Adrenal gland (tissue), 12 donors: Measurements from ENCODE around the gene CMTM6. TPM values are rescaled to one million over a fixed set of nuclear protein-coding genes. Genes with fewer than 3 reads are reported as not detected.

Experiments used
- DNase-seq, 7 donors: peaks; one replicate each; pipeline ENCODE4 v3.0.0-alpha.2; 2019 to 2020
- H3K27ac ChIP-seq, 5 donors: fragments of 200-600 bp; sonication (generic) in 4 of 5; 1 replicate in 3 of 5; 2 replicates in 2 of 5; pipeline versions ENCODE4 v1.5.1 to v1.8.0; 2016 to 2020; ENCODE audit warnings: mild to moderate bottlenecking in 1 of 5
- H3K27me3 ChIP-seq: fragments of 200-600 bp; 2 replicates; pipeline ENCODE4 v1.8.0; 2021
- H3K36me3 ChIP-seq, 2 donors: fragments of 200-600 bp; replicated peaks in 1 of 2; 1 replicate in 1 of 2; 2 replicates in 1 of 2; pipeline versions ENCODE4 v1.5.1 to v1.8.0; 2018 to 2022
- H3K4me1 ChIP-seq, 2 donors: fragments of 200-600 bp; replicated peaks in 1 of 2; 1 replicate in 1 of 2; 2 replicates in 1 of 2; pipeline versions ENCODE4 v1.5.1 to v1.8.0; 2018 to 2021
- H3K4me3 ChIP-seq, 4 donors: fragments of 200-600 bp; sonication (generic) in 3 of 4; one replicate each; pipeline ENCODE4 v1.5.1; 2016 to 2018
- H3K9me3 ChIP-seq, 3 donors: fragments of 200-600 bp; sonication (generic) in 1 of 3; replicated peaks in 1 of 3; 1 replicate in 2 of 3; 2 replicates in 1 of 3; pipeline versions ENCODE4 v1.5.1 to v1.8.0; 2016 to 2021
- POLR2A ChIP-seq, 2 donors: fragments of 450-650 bp; IDR thresholded peaks; one replicate each; pipeline ENCODE4 v1.6.1; 2017; ENCODE audit warnings: antibody characterized with exemption in 2 of 2, mild to moderate bottlenecking in 2 of 2, moderate library complexity in 1 of 2
- WGBS, 4 donors: extraction: QIAGEN DNeasy Blood & Tissue Kit in 2 of 4; methylation state at CpG; one replicate each; pipeline versions ENCODE4 v1.1.5 to v1.1.7; 2013 to 2017; 5-methylcytosine and 5-hydroxymethylcytosine counted together
- intact Hi-C, 2 donors: fragments of 100-400 bp; cut with DNase I; formaldehyde crosslinking; loops; one replicate each; pipeline versions ENCODE4 v1.14.1 to v1.15.0; 2022 to 2023
- microRNA-seq, 3 donors: library from miRNA; unstranded; fragments of <30 nt; microRNA quantifications; one replicate each; pipeline ENCODE4, GENCODE V29; 2017 to 2020
- polyA plus RNA-seq, 3 donors: library from polyadenylated mRNA; stranded (reverse); fragments of 200-250 nt in 2 of 3; fragments of 350-450 nt in 1 of 3; fragmentation: Illumina TruSeq in 1 of 3; extraction: RNeasy Lipid Tissue Mini Kit (QIAGEN cat#74804) in 1 of 3; gene quantifications; one replicate each; pipeline ENCODE4 v1.2.3, GENCODE V29; 2013 to 2014
- small RNA-seq, 2 donors: library from RNA; depleted of rRNA; stranded (forward); fragments of <200 nt; gene quantifications; one replicate each; pipeline ENCODE3, GENCODE V24; 2016
- total RNA-seq, 9 donors: library from RNA; depleted of rRNA in 4 of 9; stranded (reverse); fragments of >200 nt in 4 of 9; fragments of 120-200 nt in 1 of 9; fragmentation: NEBNext Ultra II Directional in 1 of 9; extraction: Animal tissue kit (Norgen Biotek cat#: 25700) in 1 of 9; gene quantifications; one replicate each; pipeline versions ENCODE4 v1.1.0 to v1.2.4, GENCODE V29; 2013 to 2023
- TF ChIP-seq, protein P1 (sequence below), 6 experiments: fragments of 450-650 bp in 4 of 6; fragments of 200-600 bp in 2 of 6; sonication (generic) in 1 of 6; IDR thresholded peaks; 1 replicate in 5 of 6; 2 replicates in 1 of 6; pipeline versions ENCODE4 v1.5.1 to v1.8.0; 2016 to 2021; ENCODE audit warnings: antibody characterized with exemption in 6 of 6, mild to moderate bottlenecking in 2 of 6, moderate library complexity in 1 of 6
- donor health status: healthy with polysubstance abuse.
- donor health status: Bipolar disorder and iron deficiency.
- donor health status: DM: yes; HTN: yes; CAD: no.
- donor health status: DM: no; HTN: no; CAD: no.
- donor health status: DM: no; HTN: no; CAD: no.
- donor health status: DM: yes; HTN: yes; CAD: no.

Gene CMTM6
- total and polyA plus RNA-seq, 12 donors = 13.5 to 62.5 (median 42.4) TPM

- Histone ChIP-seq H3K27me3 (no peaks in the 10 kb centered on the region), H3K9me3 (no peaks in the 10 kb centered on the region), H3K36me3 (no peaks in the 10 kb centered on the region), H3K4me3 (no peak overlapping the region), H3K27ac (peak overlapping the region in 1 of 5 donors; percentile 23), H3K4me1 (peaks cover 0 to 3% of the 10 kb centered on the region in 2 donors)
- DNase-seq = peak in 1 of 7 donors; percentile 41
- WGBS, 4 donors = 91 to 98% (median 95%) methylated on average over 3 to 6 of the region's 6 CpGs
- TF ChIP-seq POLR2A (IDR thresholded peaks at IDR 0.05) = no peak
- intact Hi-C loops = no loop called here
Observed at GRCh38 chr3:32432045-32432710, 70.5 kb downstream of the CMTM6 start.

DNA sequence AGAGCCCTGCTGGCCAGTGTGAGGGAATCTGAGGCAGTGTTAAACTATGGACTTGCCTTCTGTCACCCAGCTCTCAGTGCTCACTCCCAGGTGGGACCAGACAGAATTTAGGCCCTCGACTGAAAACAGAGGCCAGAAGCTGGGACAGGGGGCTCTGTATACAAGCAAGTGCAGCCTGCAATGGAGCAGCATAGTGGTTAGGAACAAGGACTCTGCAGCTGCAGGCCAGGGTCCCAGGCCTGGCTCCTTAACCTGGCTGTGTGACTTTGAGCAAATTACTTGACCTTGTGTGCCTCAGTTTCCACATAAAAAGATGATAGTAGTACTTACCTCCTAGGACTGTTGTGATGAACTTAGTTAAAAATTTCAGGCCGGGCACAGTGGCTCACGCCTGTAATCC is 71.2 kb downstream of the CMTM6 start:
- Histone ChIP-seq H3K27me3 (no peaks in the 10 kb centered on the region), H3K4me1 (peaks cover 0 to 3% of the 10 kb centered on the region in 2 donors), H3K36me3 (no peaks in the 10 kb centered on the region), H3K9me3 (no peaks in the 10 kb centered on the region), H3K27ac (no peak overlapping the region), H3K4me3 (no peak overlapping the region)
- TF ChIP-seq POLR2A (IDR thresholded peaks at IDR 0.05) = no peak
- TF ChIP-seq, protein P1, sequence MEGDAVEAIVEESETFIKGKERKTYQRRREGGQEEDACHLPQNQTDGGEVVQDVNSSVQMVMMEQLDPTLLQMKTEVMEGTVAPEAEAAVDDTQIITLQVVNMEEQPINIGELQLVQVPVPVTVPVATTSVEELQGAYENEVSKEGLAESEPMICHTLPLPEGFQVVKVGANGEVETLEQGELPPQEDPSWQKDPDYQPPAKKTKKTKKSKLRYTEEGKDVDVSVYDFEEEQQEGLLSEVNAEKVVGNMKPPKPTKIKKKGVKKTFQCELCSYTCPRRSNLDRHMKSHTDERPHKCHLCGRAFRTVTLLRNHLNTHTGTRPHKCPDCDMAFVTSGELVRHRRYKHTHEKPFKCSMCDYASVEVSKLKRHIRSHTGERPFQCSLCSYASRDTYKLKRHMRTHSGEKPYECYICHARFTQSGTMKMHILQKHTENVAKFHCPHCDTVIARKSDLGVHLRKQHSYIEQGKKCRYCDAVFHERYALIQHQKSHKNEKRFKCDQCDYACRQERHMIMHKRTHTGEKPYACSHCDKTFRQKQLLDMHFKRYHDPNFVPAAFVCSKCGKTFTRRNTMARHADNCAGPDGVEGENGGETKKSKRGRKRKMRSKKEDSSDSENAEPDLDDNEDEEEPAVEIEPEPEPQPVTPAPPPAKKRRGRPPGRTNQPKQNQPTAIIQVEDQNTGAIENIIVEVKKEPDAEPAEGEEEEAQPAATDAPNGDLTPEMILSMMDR (IDR thresholded peaks at IDR 0.05) = no peak
- WGBS, 4 donors = 89 to 96% (median 94%) methylated on average over 3 of the region's 3 CpGs
- peak in 1 of 7 donors; percentile 11 for DNase-seq
- intact Hi-C loops = no loop called here

Small RNAs within 50 kb of the gene (microRNA-seq; reads per million reads assigned to microRNA genes)
- 0 reads per million in 3 donors for gene MIR548AY

Small RNAs within 50 kb of the gene (small RNA-seq; reads per million reads assigned to genes)
- gene MIR548AY = 0 to 0.24 reads per million in 2 donors

Other genes with a start within 250 kb of the CMTM6 start
- 10 to 100 TPM in 7 of 9 donors, 1 to 10 TPM in 2; 5.4 to 19.2 (median 11.4) TPM for gene CMTM7, start 111.0 kb downstream of the CMTM6 start, total RNA-seq
- gene CMTM7, start 111.0 kb downstream of the CMTM6 start, polyA plus RNA-seq = 10 to 100 TPM; 13.8 to 16.5 (median 16.4) TPM
- 10 to 100 TPM; 10.4 to 44.7 (median 18.1) TPM for gene DYNC1LI1, start 68.0 kb upstream of the CMTM6 start, total RNA-seq
- 10 to 100 TPM in 2 of 3 donors, 1 to 10 TPM in 1; 9.8 to 63.7 (median 10.5) TPM for gene DYNC1LI1, start 68.0 kb upstream of the CMTM6 start, polyA plus RNA-seq
- gene CNOT10, start 182.3 kb upstream of the CMTM6 start, total RNA-seq = 10 to 100 TPM; 15.3 to 32.1 (median 24.6) TPM
- 10 to 100 TPM; 20.4 to 28.6 (median 27.8) TPM for gene CNOT10, start 182.3 kb upstream of the CMTM6 start, polyA plus RNA-seq